Ramos (cell line): ENCODE results near the gene RAB5IF.
"Not testable (repeated sequence)": the region's sequence is repeated elsewhere in the genome, so short reads cannot be mapped to it uniquely, and the experiment has no call there.

Source experiments
- in situ Hi-C: fragments of 300-500 bp; cut with MboI; formaldehyde crosslinking; loops from one replicate; pipeline ENCODE4 v1.14.3; 2022; ENCODE audit warnings: low sequenced_read_pairs; ENCODE audit not compliant: unreplicated experiment

Gene RAB5IF

GRCh38 chr20:36584018-36584481 is 21.5 kb upstream of the RAB5IF start:
- in situ Hi-C loops: no loop called here

GRCh38 chr20:36585410-36586125 is 20.0 kb upstream of the RAB5IF start:
- in situ Hi-C loops: no loop called here

- in situ Hi-C loops: no loop called here
Measured at GRCh38 chr20:36587388-36588070, 18.1 kb upstream of the RAB5IF start.

DNA sequence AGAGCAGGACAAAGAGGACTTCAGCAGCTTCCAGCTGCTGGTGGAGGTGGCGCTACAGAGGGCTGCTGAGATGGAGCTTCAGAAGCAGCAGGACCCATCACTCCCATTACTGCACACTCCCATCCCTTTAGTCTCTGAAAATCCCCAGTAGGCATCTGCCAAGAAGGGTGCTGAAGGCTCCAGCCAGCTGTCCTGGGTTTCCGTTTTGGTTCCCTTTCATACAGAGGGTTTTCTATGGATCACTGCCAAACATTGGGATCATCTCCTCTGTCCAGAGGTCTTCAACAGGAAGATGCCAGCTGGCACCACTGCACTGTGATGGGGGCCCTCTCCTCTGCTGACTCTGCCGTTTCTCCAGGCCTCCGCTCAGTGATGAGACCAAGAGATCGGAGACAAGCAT is 14.3 kb upstream of the RAB5IF start:
- in situ Hi-C loops: no loop called here

GRCh38 chr20:36591854-36592641 is 13.5 kb upstream of the RAB5IF start:
- in situ Hi-C loops: no loop called here

DNA sequence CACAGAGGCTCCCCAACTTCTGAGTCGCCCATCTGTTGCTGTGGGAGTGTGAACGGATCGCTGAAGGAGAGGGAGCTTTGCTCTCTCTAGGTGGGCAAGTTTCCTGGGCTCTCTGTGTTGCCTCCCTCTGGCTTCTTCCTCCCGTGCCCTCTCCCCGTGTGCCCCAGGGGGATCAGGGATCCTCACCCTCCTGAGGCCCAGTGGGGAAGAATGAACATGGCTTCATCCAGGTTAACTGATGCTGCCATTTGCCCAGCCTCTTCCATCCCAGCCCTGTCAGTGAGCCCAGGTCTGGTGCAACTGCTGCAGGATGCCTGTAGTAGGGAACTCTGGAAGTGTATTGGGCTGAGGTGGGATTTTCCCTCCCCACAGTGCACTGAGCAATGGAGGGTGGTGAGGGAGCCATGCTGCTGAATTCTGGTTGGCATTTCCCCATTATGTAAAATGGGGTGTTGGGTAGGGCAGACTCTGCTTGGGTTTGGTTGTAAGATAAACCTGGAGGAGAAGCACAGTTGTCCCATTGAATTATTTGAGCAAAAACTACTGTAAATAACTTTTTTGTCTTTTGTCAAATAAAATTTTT is 12.1 kb upstream of the RAB5IF start:
- in situ Hi-C loops: no loop called here

- in situ Hi-C loops: loop anchor here (5.0 kb wide), 1 partner anchor 33 kb away; no protein-coding TSS in a partner anchor
Measured at GRCh38 chr20:36599912-36600345, 5.7 kb upstream of the RAB5IF start.

DNA sequence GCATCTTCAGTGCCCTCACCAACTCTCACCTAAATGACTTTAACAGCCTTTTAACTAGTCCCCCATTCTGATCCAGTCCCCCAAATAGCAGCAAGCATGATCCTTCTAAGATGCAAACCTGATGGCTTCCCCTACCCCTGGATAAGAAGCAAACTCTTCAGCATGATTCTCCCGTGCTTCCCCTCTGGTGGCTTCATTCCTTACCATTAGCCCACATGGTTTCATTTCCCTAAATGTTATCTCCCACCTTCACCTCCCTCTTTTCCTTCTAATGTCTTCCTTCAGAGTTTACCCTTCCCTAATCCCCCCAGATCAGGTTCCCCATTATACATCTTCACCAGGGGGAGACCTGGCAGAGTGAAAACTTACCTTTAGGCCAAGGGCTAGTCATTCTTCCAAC is 4.0 kb upstream of the RAB5IF start:
- in situ Hi-C loops: loop anchor here (5.0 kb wide), 1 partner anchor 34 kb away; no protein-coding TSS in a partner anchor

DNA sequence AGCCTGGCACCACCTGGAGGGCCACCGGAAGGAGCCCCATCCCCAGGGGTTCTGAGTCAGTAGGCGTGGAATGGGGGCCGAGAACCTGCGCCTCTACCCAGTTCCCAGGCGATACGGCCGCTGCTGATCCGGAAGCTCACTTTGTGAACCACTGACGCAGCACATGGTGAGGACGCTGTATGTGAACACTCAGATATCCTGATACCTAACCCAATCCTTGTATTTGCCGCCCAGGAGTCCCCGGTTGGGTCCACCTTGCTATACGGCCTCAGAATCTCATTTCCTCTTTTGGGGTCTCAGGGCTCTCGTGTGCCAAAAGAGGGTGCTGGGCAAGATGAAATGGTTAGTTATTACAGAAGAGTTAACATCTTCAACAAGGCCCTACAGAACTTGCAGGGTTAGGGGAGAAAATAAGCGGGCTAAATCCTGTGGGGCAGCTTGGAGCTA is 604 bp upstream of the RAB5IF start:
- in situ Hi-C loops: loop anchor here (5.0 kb wide), 1 partner anchor 38 kb away; no protein-coding TSS in a partner anchor

- in situ Hi-C loops: no loop called here
Measured at GRCh38 chr20:36606158-36607066, 833 bp downstream of the RAB5IF start.

DNA sequence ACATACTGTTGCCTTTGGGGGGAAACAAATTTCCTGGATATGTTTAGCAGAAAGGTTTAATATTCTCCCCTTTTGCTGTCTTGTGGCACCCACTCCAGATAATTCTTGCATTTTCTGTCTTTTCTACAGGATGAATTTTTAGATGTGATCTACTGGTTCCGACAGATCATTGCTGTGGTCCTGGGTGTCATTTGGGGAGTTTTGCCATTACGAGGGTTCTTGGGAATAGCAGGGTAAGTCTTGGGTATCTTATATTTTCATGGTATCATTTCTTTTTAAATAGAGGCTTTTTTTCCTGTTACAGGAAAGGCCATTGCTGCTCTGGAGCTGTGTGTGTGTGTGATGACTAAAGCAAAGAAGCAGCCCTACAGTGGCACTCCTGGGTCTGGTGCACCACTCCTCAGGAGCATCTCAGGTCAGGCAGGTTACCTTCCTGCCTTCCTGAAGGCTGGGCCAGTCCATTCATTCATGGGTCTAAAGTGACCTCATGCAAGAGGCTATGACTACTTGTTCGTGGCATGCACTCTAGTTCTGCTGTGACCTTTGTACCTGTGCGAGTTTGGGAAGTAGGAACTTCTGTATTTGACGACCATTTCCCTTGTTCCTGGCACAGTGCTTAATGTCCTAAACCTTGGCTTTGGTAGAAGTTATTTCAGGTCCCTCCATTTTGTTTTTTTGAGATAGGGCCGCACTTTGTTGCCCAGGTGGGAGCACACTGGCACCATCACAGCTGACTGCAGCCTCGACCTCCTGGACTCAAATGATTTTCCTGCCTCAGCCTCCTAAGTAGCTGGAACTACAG is 2.2 kb downstream of the RAB5IF start:
- in situ Hi-C loops: no loop called here

DNA sequence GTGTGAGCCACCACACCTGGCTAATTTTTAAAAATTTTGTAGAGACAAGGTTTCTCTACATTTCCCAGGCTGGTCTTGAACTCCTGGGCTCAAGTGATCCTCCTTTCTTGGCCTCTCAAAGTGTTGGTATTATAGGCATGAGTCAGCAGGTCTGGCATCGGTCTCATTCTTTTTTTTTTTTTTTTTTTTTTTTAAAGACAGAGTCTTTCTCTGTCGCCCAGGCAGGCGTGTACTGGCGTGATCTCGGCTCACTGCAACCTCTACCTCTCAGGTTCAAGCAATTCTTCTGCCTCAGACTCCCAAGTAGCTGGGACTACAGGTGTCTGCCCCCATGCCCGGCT is 2.8 kb downstream of the RAB5IF start:
- in situ Hi-C loops: not testable (repeated sequence)

GRCh38 chr20:36611625-36612024 is 6.0 kb downstream of the RAB5IF start:
- in situ Hi-C loops: no loop called here

DNA sequence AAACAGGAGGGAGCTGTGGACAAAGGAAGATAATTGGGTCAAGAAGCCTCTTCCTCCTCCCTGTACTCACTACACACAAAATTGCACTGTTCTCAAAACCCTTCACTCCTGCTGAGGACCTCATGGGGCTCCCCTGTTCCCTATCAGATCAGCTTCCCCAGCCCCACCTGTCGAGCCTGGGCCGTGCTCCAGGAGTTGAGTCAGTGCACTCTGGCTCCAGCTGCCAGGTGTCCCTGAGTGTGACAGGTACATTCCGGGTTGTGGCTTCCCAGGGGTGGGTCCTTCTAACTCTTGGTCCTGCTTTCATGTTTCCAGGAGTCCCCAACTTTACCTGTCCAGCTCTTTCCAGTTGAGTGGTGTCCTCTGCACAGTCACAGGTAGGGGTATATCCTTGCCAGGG is 8.4 kb downstream of the RAB5IF start:
- in situ Hi-C loops: no loop called here

DNA sequence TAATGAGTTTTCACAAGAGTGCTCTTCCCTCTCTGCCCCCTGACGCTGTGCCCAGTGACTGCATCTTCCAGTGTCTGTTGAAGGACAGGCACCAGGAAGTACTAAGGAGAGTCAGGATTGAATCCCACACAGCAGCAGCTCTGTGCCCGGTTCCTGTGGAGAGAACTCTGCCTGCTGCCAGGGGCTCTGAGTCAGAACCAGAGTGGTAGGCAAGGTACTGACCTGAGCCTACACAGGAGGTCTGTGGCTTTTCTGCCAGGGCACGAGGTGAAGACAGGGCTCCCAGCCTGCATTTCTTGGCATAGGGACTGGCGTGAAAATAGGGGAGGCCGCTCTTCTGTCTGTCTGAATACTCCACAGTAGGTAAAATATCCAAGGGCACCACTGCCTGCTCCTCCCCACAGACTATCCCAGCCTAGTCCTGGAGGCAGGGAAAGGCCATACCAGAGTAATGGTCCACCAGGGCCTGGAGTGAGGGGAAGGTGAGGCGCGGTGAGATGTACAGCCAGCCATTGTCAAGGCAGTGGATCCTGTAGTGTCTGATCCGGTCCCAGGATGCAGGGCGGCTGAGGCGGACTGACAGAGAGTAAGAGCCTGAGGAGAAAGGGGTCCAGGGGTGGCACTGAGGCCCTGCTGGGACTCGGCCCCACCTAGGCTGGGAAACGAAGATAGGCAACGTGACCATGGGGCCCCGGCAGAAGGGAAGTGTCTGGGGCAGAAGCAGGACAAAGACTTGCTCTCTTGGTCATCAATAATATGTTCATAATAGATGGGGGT is 9.4 kb downstream of the RAB5IF start:
- in situ Hi-C loops: no loop called here

GRCh38 chr20:36620917-36621316 is 15.3 kb downstream of the RAB5IF start:
- in situ Hi-C loops: no loop called here

DNA sequence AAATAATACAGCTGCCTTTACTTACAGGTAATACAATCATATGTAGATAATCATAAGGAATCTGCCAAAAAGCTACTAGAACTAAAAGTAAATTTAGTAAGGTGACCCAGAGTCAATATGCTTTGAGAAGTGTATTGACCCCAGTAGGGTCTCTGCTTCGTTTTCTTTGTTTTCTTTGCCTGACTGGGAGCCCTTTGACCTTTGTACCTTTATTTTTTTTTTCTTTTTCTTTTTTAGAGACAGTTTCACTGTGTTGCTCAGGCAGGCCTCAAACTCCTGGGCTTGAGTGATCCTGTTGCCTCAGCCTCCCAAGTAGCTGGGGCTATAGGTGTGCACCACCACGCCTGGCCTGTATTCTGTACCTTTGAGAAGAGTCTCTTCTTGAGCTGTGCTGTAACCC is 17.9 kb downstream of the RAB5IF start:
- in situ Hi-C loops: no loop called here
